PC-9 (cell line): ENCODE results near the gene ANKS6. TPM values are rescaled to one million over a fixed set of nuclear protein-coding genes. Genes with fewer than 3 reads are reported as not detected.

Experiments
- BruUV-seq: library from RNA; stranded (reverse); fragments of 400-500 nt; replicated peaks from 2 replicates; lab custom pipeline; 2021; lab: Mats Ljungman, UMichigan
- CTCF ChIA-PET: fragments of 300-600 bp; sonication (Branson Sonifier 250); formaldehyde crosslinking; loops from one replicate; lab custom pipeline; 2022; ENCODE audit warnings: antibody characterized with exemption; lab: Charles Lee
- POLR2A ChIA-PET: fragments of 300-600 bp; sonication (Branson Sonifier 250); formaldehyde crosslinking; loops from one replicate; lab custom pipeline; 2022; ENCODE audit warnings: antibody characterized with exemption; ENCODE audit not compliant: unreplicated experiment; lab: Charles Lee
- DNase-seq, 2 experiments: peaks; one replicate each; pipeline versions ENCODE4 v3.0.0 to v3.0.0-alpha.2; 2015 to 2022; ENCODE audit warnings: mixed read lengths in 1 of 2
- H2AFZ ChIP-seq: fragments of 200-600 bp; sonication (generic); 2 replicates; pipeline ENCODE4 v1.8.1; 2017; ENCODE audit warnings: antibody characterized with exemption
- H3F3A ChIP-seq: fragments of 200-600 bp; sonication (generic); 2 replicates; pipeline ENCODE4 v1.8.1; 2017; ENCODE audit warnings: antibody characterized with exemption, mild to moderate bottlenecking, low read depth; ENCODE audit not compliant: insufficient read depth
- H3K27ac ChIP-seq: fragments of 200-600 bp; sonication (generic); 2 replicates; pipeline ENCODE4 v1.6.1; 2016; ENCODE audit warnings: mixed run types
- H3K27me3 ChIP-seq: fragments of 200-600 bp; sonication (generic); 2 replicates; pipeline ENCODE4 v1.6.1; 2016; ENCODE audit warnings: low read depth, mixed run types; ENCODE audit not compliant: insufficient read depth
- H3K36me3 ChIP-seq: fragments of 200-600 bp; sonication (generic); 2 replicates; pipeline ENCODE4 v1.6.1; 2016; ENCODE audit warnings: low read depth, mixed run types
- H3K4me1 ChIP-seq: fragments of 200-600 bp; sonication (generic); replicated peaks from 2 replicates; pipeline ENCODE4 v1.6.1; 2016; ENCODE audit warnings: mixed run types; ENCODE audit not compliant: insufficient read depth
- H3K4me2 ChIP-seq: fragments of 200-600 bp; sonication (generic); 2 replicates; pipeline ENCODE4 v1.6.1; 2017; ENCODE audit warnings: mixed run types
- H3K4me3 ChIP-seq: fragments of 200-600 bp; sonication (generic); 2 replicates; pipeline ENCODE4 v1.6.1; 2016; ENCODE audit warnings: mixed run types
- H3K79me2 ChIP-seq: fragments of 200-600 bp; sonication (generic); 2 replicates; pipeline ENCODE4 v1.6.1; 2017; ENCODE audit warnings: low read depth, mixed run types
- H3K9me2 ChIP-seq: fragments of 200-600 bp; sonication (generic); 2 replicates; pipeline ENCODE4 v1.8.1; 2017; ENCODE audit warnings: mild to moderate bottlenecking; ENCODE audit not compliant: insufficient read depth
- H3K9me3 ChIP-seq: fragments of 200-600 bp; sonication (generic); 2 replicates; pipeline ENCODE4 v1.8.1; 2016; ENCODE audit warnings: low read depth; ENCODE audit not compliant: insufficient read depth
- H4K20me1 ChIP-seq: fragments of 200-600 bp; sonication (generic); 2 replicates; pipeline ENCODE4 v1.8.1; 2017; ENCODE audit not compliant: insufficient read depth
- EZH2 ChIP-seq: fragments of 200-600 bp; sonication (generic); IDR thresholded peaks from 2 replicates; pipeline ENCODE4 v1.8.0; 2017; ENCODE audit warnings: antibody characterized with exemption, low read depth
- intact Hi-C: fragments of 100-400 bp; cut with micrococcal nuclease; formaldehyde crosslinking; loops from one replicate; pipeline ENCODE4 v1.10.0; 2022; ENCODE audit not compliant: unreplicated experiment
- total RNA-seq: library from RNA; stranded (reverse); gene quantifications from 2 replicates; pipeline ENCODE4 v1.2.3, GENCODE V29; 2021
- TF ChIP-seq, protein P1 (sequence below): fragments of 200-600 bp; sonication (generic); conservative IDR thresholded peaks from 2 replicates; pipeline ENCODE4 v1.6.1; 2017; ENCODE audit warnings: mixed run types, antibody characterized with exemption, mild to moderate bottlenecking, moderate library complexity

The ANKS6 gene
- total RNA-seq, 1 experiment from 2014 or later: 74.7 TPM

DNA sequence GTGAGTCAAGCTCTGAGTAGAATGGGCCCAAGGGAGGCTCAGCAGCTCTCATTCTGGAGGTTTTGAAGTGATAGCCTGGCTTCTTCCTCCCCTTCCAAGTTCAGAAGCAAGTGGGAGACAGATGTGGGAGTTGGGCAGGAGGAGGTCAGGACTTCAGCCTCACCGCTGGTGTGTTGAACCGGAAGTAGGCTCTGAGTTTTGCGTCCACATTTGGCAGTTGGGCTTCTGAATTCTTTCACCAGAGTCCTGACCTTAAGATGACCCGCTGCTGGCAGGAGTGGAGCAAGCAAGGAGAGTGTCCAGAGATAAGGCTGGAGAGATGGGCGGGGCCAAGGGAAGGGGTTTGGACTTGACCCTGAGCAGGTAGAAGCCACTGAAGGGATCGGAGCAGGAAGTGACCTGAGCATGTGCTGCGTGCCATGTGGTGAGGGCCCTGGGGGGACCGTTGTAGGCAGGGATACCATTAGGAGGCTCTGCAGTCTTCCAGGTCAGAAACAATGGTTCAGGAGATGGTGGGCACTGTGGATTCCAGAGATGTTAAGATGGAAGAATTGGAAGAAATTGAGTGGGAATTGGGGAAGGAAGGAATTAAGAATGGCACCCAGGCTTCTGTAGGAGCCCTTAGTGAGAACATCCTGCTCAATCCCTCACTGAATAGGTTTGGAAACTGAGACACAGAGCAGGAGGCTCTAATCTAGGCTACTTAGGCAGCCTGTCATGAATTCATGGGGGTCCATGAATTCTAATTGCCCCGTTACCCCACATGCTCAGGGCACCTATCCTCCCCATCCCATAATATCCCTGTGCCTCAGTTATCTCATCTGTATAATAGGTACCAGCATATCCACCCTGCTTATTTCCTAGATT is 37.0 kb upstream of the ANKS6 start:
- H3F3A ChIP-seq: no peaks in the 10 kb centered on the region
- no peak overlapping the region for H3K4me3 ChIP-seq
- H3K36me3 ChIP-seq: 0 out of 2 replicates have a peak, but pooled peaks cover 8% of the 10 kb centered on the region
- H4K20me1 ChIP-seq: no peaks in the 10 kb centered on the region
- no peaks in the 10 kb centered on the region for H3K27me3 ChIP-seq
- no peaks in the 10 kb centered on the region for H3K4me1 ChIP-seq
- H2AFZ ChIP-seq: no peak overlapping the region
- DNase-seq: no peak
- CTCF ChIA-PET: no interaction called here
- H3K79me2 ChIP-seq: no peaks in the 10 kb centered on the region
- POLR2A ChIA-PET: no interaction called here
- H3K27ac ChIP-seq: no peak overlapping the region
- BruUV-seq: no TSS peak
- H3K4me2 ChIP-seq: no peak overlapping the region
- intact Hi-C loops: no loop called here
- TF ChIP-seq, protein P1, sequence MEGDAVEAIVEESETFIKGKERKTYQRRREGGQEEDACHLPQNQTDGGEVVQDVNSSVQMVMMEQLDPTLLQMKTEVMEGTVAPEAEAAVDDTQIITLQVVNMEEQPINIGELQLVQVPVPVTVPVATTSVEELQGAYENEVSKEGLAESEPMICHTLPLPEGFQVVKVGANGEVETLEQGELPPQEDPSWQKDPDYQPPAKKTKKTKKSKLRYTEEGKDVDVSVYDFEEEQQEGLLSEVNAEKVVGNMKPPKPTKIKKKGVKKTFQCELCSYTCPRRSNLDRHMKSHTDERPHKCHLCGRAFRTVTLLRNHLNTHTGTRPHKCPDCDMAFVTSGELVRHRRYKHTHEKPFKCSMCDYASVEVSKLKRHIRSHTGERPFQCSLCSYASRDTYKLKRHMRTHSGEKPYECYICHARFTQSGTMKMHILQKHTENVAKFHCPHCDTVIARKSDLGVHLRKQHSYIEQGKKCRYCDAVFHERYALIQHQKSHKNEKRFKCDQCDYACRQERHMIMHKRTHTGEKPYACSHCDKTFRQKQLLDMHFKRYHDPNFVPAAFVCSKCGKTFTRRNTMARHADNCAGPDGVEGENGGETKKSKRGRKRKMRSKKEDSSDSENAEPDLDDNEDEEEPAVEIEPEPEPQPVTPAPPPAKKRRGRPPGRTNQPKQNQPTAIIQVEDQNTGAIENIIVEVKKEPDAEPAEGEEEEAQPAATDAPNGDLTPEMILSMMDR: no peak
- no peak for TF ChIP-seq EZH2
- no peaks in the 10 kb centered on the region for H3K9me2 ChIP-seq
- no peaks in the 10 kb centered on the region for H3K9me3 ChIP-seq

DNA sequence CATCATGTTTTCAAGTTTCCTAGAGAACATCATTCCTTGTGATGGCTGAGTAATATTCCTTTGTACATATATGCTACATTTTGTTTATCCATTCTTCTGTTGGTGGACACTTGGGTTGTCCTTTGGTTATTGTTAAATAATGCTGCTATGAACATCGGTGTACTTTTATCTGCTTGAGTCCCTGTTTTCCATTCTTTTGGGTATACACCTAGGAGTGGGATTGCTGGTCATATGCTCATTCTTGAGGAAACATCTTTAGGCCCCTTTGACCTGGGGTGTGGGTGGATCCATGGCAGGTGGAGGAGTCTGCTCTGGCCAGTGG is 36.4 kb upstream of the ANKS6 start:
- Histone ChIP-seq H4K20me1 (no peaks in the 10 kb centered on the region), H3F3A (no peaks in the 10 kb centered on the region), H2AFZ (no peak overlapping the region), H3K27me3 (no peaks in the 10 kb centered on the region), H3K4me1 (no peaks in the 10 kb centered on the region), H3K79me2 (no peaks in the 10 kb centered on the region), H3K9me2 (no peaks in the 10 kb centered on the region), H3K36me3 (0 out of 2 replicates have a peak, but pooled peaks cover 8% of the 10 kb centered on the region), H3K9me3 (no peaks in the 10 kb centered on the region), H3K4me2 (no peak overlapping the region), H3K4me3 (no peak overlapping the region), H3K27ac (no peak overlapping the region)
- DNase-seq: no peak
- POLR2A ChIA-PET: no interaction called here
- intact Hi-C loops: no loop called here
- BruUV-seq: no TSS peak
- TF ChIP-seq EZH2: no peak
- TF ChIP-seq, protein P1: no peak
- CTCF ChIA-PET: no interaction called here

DNA sequence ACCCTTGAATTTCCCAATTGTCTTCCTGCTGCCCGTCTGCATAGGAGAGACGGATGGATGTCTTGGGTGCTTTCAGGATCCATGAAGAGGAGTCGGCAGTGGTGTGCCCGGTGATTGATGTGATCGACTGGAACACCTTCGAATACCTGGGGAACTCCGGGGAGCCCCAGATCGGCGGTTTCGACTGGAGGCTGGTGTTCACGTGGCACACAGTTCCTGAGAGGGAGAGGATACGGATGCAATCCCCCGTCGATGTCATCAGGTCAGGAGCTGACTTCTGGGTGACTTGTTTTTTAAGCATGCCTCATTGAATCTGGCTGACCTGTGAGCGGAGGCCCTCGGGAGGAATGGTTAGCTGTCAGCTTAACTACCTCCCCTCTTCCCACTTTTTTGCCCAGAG is 35.3 kb upstream of the ANKS6 start:
- Histone ChIP-seq H4K20me1 (no peaks in the 10 kb centered on the region), H3K9me3 (no peaks in the 10 kb centered on the region), H3K4me2 (no peak overlapping the region), H3K4me1 (no peaks in the 10 kb centered on the region), H2AFZ (no peak overlapping the region), H3K4me3 (no peak overlapping the region), H3K27ac (no peak overlapping the region), H3K36me3 (peaks cover 13% of the 10 kb centered on the region; the same call in 1 of the 2 replicates), H3K27me3 (no peaks in the 10 kb centered on the region), H3K79me2 (no peaks in the 10 kb centered on the region), H3F3A (no peaks in the 10 kb centered on the region), H3K9me2 (no peaks in the 10 kb centered on the region)
- DNase-seq: no peak
- intact Hi-C loops: no loop called here
- CTCF ChIA-PET: no interaction called here
- POLR2A ChIA-PET: no interaction called here
- TF ChIP-seq, protein P1: no peak
- TF ChIP-seq EZH2: no peak
- BruUV-seq: no TSS peak
